GM12878 (cell line): Measurements from ENCODE around the gene GFRA1. TPM values are rescaled to one million over a fixed set of nuclear protein-coding genes. Genes with fewer than 3 reads are reported as not detected.

Experiments
- ATAC-seq: fragments of 200-7000 bp; cut with Tn5 transposase; 3 replicates; pipeline ENCODE4 v1.9.1; 2020; ENCODE audit warnings: mild to moderate bottlenecking, moderate library complexity
- BruUV-seq: library from RNA; stranded (reverse); fragments of 400-500 nt; replicated peaks from 2 replicates; lab custom pipeline; 2021; lab: Mats Ljungman, UMichigan
- CTCF ChIA-PET: fragments of 300-600 bp; sonication (Branson Sonifier 250); formaldehyde crosslinking; extraction: SDS; loops from one replicate; lab custom pipeline; 2021; ENCODE audit warnings: inconsistent platforms; lab: Yijun Ruan, JAX
- POLR2A ChIA-PET: fragments of 350-600 bp; formaldehyde crosslinking; extraction: SDS; loops from one replicate; lab custom pipeline; 2021; ENCODE audit warnings: inconsistent platforms; lab: Charles Lee
- RAD21 ChIA-PET: fragments of 300-600 bp; sonication (Branson Sonifier 250); formaldehyde crosslinking; loops from one replicate; lab custom pipeline; 2023; ENCODE audit warnings: antibody characterized with exemption; ENCODE audit not compliant: unreplicated experiment; lab: Charles Lee
- SMC1A ChIA-PET: fragments of 300-600 bp; sonication (Branson Sonifier 250); formaldehyde crosslinking; loops from one replicate; lab custom pipeline; 2023; ENCODE audit not compliant: unreplicated experiment, uncharacterized antibody; lab: Charles Lee
- DNase-seq: peaks from one replicate; pipeline ENCODE4 v3.0.0-alpha.2; 2011; ENCODE audit warnings: low read depth, low spot score
- FAIRE-seq: peaks from 3 replicates; lab custom pipeline; 2011; peaks lifted over from hg19 to GRCh38; lab: Jason Lieb, UNC
- H2AFZ ChIP-seq: 2 replicates; pipeline ENCODE4 v1.6.0; 2011; ENCODE audit warnings: low read depth, low read length, control low read depth; ENCODE audit not compliant: control insufficient read depth
- H3K27ac ChIP-seq: 2 replicates; pipeline ENCODE4 v1.5.1; 2011; ENCODE audit warnings: control low read depth; ENCODE audit not compliant: control insufficient read depth, insufficient read depth
- H3K27me3 ChIP-seq, 2 experiments: replicated peaks in 1 of 2; 2 replicates each; pipeline versions ENCODE4 v1.6.0 to v1.6.1; 2011; ENCODE audit warnings: low read length in 1 of 2; ENCODE audit not compliant: control insufficient read depth in 2 of 2, insufficient read depth in 2 of 2
- H3K36me3 ChIP-seq, 2 experiments: 2 replicates each; pipeline ENCODE4 v1.5.1; 2011; ENCODE audit warnings: low read length in 1 of 2; ENCODE audit not compliant: control insufficient read depth in 2 of 2, insufficient read depth in 2 of 2
- H3K4me1 ChIP-seq: 2 replicates; pipeline ENCODE4 v1.6.1; 2011; ENCODE audit warnings: mild to moderate bottlenecking, low read length, moderate library complexity, mixed read lengths; ENCODE audit not compliant: control insufficient read depth, insufficient read depth
- H3K4me2 ChIP-seq: 2 replicates; pipeline ENCODE4 v1.6.0; 2011; ENCODE audit warnings: control low read depth; ENCODE audit not compliant: control insufficient read depth, insufficient read depth
- H3K4me3 ChIP-seq: fragments of 200-600 bp; sonication (generic); 2 replicates; pipeline ENCODE4 v1.5.1; 2016
- H3K79me2 ChIP-seq: 2 replicates; pipeline ENCODE4 v1.6.0; 2011; ENCODE audit warnings: low read length; ENCODE audit not compliant: control insufficient read depth, insufficient read depth
- H3K9ac ChIP-seq: 2 replicates; pipeline ENCODE4 v1.8.0; 2011; ENCODE audit warnings: low read length, control low read depth, mixed read lengths; ENCODE audit not compliant: control insufficient read depth, insufficient read depth
- H3K9me3 ChIP-seq: replicated peaks from 3 replicates; pipeline ENCODE4 v1.5.1; 2011; ENCODE audit warnings: mild to moderate bottlenecking, low read length; ENCODE audit not compliant: control insufficient read depth, insufficient read depth
- H4K20me1 ChIP-seq: 2 replicates; pipeline ENCODE4 v1.6.0; 2011; ENCODE audit not compliant: control insufficient read depth, insufficient read depth
- BCLAF1 ChIP-seq: fragments of 450-650 bp; IDR thresholded peaks from 2 replicates; pipeline ENCODE4 v1.6.1; 2017; ENCODE audit warnings: antibody characterized with exemption, mild to moderate bottlenecking, moderate library complexity
- CREB1 ChIP-seq: IDR thresholded peaks from 2 replicates; pipeline ENCODE4 v1.6.1; 2012; ENCODE audit warnings: low read depth, mild to moderate bottlenecking, inconsistent platforms
- MLLT1 ChIP-seq: fragments of 450-650 bp; IDR thresholded peaks from 2 replicates; pipeline ENCODE4 v1.6.1; 2016; ENCODE audit warnings: mild to moderate bottlenecking
- MTA3 ChIP-seq: IDR thresholded peaks from 2 replicates; pipeline ENCODE4 v1.6.1; 2012; ENCODE audit warnings: low read length, inconsistent platforms, borderline replicate concordance
- PAX5 ChIP-seq: IDR thresholded peaks from 2 replicates; pipeline ENCODE4 v1.6.1; 2011; ENCODE audit warnings: low read depth, low read length, borderline replicate concordance
- PAX8 ChIP-seq: fragments of 450-650 bp; IDR thresholded peaks from 2 replicates; pipeline ENCODE4 v1.6.1; 2017; ENCODE audit warnings: mild to moderate bottlenecking, moderate library complexity
- PML ChIP-seq: IDR thresholded peaks from 2 replicates; pipeline ENCODE4 v1.6.1; 2012; ENCODE audit warnings: low read length, inconsistent platforms
- RAD21 ChIP-seq: IDR thresholded peaks from 2 replicates; pipeline ENCODE4 v1.6.1; 2011; ENCODE audit warnings: mild to moderate bottlenecking, low read depth, low read length, moderate library complexity; ENCODE audit not compliant: insufficient read depth
- RBBP5 ChIP-seq: fragments of 200-600 bp; sonication (generic); conservative IDR thresholded peaks from 2 replicates; pipeline ENCODE4 v1.6.1; 2016
- RFX5 ChIP-seq: IDR thresholded peaks from 2 replicates; pipeline ENCODE4 v1.6.1; 2011; ENCODE audit warnings: low read depth, low read length, improper control_type of control experiment
- SMAD1 ChIP-seq: fragments of 450-650 bp; IDR thresholded peaks from 2 replicates; pipeline ENCODE4 v1.6.1; 2018; ENCODE audit warnings: mild to moderate bottlenecking, low read depth; ENCODE audit not compliant: partially characterized antibody
- SMC3 ChIP-seq: IDR thresholded peaks from 2 replicates; pipeline ENCODE4 v1.6.1; 2011; ENCODE audit warnings: low read length, improper control_type of control experiment, borderline replicate concordance
- WGBS: methylation state at CpG from one replicate; pipeline ENCODE4 v1.1.6; 2016; ENCODE audit warnings: low lambda C conversion rate; ENCODE audit not compliant: insufficient replicate concordance, insufficient coverage; ENCODE audit errors: missing lambda C conversion rate; 5-methylcytosine and 5-hydroxymethylcytosine counted together
- in situ Hi-C: fragments of 300-500 bp; cut with MboI; formaldehyde crosslinking; loops from 9 replicates; pipeline ENCODE4 v1.14.3; 2018; ENCODE audit warnings: mixed read lengths
- intact Hi-C: fragments of 100-400 bp; cut with micrococcal nuclease; formaldehyde crosslinking; loops from one replicate; pipeline ENCODE4 v1.14.2; 2022; ENCODE audit not compliant: unreplicated experiment
- polyA plus RNA-seq, 11 experiments: library from polyadenylated mRNA; depleted of rRNA in 4 of 11; unstranded in 6 of 11; stranded (reverse) in 5 of 11; fragments of >200 nt; fragmentation: Nextera tagmentation in 4 of 11; fragmentation: Illumina TruSeq in 1 of 11; extraction: Ambion mirVana in 4 of 11; extraction: Trizol in 1 of 11; gene quantifications; 1 replicate in 1 of 11; 2 replicates in 10 of 11; pipeline versions ENCODE4 v1.2.1 to v1.2.3, GENCODE V29; 2011 to 2016; ENCODE audit warnings: inconsistent platforms in 2 of 11, missing spikeins in 2 of 11, low read depth in 1 of 11
- total RNA-seq, 4 experiments: library from RNA; depleted of rRNA in 3 of 4; stranded (reverse); fragments of >200 nt in 3 of 4; fragmentation: Illumina TruSeq in 1 of 4; extraction: Trizol in 1 of 4; gene quantifications; 2 replicates each; pipeline versions ENCODE4 v1.2.1 to v1.2.3, GENCODE V29; 2013 to 2021
- TF ChIP-seq, protein P1 (sequence below): IDR thresholded peaks from 2 replicates; pipeline ENCODE4 v1.6.1; 2011; ENCODE audit warnings: borderline replicate concordance, low read depth, mild to moderate bottlenecking, moderate library complexity, mixed read lengths, low read length; ENCODE audit not compliant: insufficient read depth; ENCODE audit errors: extremely low read length
- TF ChIP-seq, protein P2 (sequence below): fragments of 450-650 bp; IDR thresholded peaks from 2 replicates; pipeline ENCODE4 v1.6.1; 2017; ENCODE audit warnings: mild to moderate bottlenecking, moderate library complexity

Gene GFRA1
- total and polyA plus RNA-seq, 10 of the 15 experiments (the other 5 are each of a cell fraction or from before 2014, with no cell fraction given): 0.05 to 0.19 TPM; not detected in 8

GRCh38 chr10:116186273-116186672, 86.7 kb downstream of the GFRA1 start (continued):
- no peak for TF ChIP-seq BCLAF1
- no peak for TF ChIP-seq MTA3
- no peak for TF ChIP-seq SMC3

- in situ Hi-C loops: no loop called here
- H3K36me3 ChIP-seq: no peaks in the 10 kb centered on the region
- CTCF ChIA-PET: no interaction called here
- no peak overlapping the region for H3K27ac ChIP-seq
- H4K20me1 ChIP-seq: no peaks in the 10 kb centered on the region; the same call in 1 of the 2 replicates
- WGBS: 17% methylated on average over 7 of the region's 7 CpGs
- BruUV-seq: no TSS peak
- no peak overlapping the region for H3K4me3 ChIP-seq
- H3K79me2 ChIP-seq: no peaks in the 10 kb centered on the region
- no peak overlapping the region for H3K4me2 ChIP-seq
- intact Hi-C loops: no loop called here
- ATAC-seq: no peak
- no peak overlapping the region for H2AFZ ChIP-seq
- SMC1A ChIA-PET: no interaction called here
- POLR2A ChIA-PET: no interaction called here
- H3K9ac ChIP-seq: no peak overlapping the region
- no peak for DNase-seq
- H3K4me1 ChIP-seq: no peaks in the 10 kb centered on the region
- H3K27me3 ChIP-seq: no peaks in the 10 kb centered on the region; a peak in 1 of 4 replicates
- H3K9me3 ChIP-seq: no peaks in the 10 kb centered on the region
- RAD21 ChIA-PET: no interaction called here
- no peak for TF ChIP-seq PAX8
- TF ChIP-seq, protein P1, sequence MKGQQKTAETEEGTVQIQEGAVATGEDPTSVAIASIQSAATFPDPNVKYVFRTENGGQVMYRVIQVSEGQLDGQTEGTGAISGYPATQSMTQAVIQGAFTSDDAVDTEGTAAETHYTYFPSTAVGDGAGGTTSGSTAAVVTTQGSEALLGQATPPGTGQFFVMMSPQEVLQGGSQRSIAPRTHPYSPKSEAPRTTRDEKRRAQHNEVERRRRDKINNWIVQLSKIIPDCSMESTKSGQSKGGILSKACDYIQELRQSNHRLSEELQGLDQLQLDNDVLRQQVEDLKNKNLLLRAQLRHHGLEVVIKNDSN: no peak
- TF ChIP-seq, protein P2, sequence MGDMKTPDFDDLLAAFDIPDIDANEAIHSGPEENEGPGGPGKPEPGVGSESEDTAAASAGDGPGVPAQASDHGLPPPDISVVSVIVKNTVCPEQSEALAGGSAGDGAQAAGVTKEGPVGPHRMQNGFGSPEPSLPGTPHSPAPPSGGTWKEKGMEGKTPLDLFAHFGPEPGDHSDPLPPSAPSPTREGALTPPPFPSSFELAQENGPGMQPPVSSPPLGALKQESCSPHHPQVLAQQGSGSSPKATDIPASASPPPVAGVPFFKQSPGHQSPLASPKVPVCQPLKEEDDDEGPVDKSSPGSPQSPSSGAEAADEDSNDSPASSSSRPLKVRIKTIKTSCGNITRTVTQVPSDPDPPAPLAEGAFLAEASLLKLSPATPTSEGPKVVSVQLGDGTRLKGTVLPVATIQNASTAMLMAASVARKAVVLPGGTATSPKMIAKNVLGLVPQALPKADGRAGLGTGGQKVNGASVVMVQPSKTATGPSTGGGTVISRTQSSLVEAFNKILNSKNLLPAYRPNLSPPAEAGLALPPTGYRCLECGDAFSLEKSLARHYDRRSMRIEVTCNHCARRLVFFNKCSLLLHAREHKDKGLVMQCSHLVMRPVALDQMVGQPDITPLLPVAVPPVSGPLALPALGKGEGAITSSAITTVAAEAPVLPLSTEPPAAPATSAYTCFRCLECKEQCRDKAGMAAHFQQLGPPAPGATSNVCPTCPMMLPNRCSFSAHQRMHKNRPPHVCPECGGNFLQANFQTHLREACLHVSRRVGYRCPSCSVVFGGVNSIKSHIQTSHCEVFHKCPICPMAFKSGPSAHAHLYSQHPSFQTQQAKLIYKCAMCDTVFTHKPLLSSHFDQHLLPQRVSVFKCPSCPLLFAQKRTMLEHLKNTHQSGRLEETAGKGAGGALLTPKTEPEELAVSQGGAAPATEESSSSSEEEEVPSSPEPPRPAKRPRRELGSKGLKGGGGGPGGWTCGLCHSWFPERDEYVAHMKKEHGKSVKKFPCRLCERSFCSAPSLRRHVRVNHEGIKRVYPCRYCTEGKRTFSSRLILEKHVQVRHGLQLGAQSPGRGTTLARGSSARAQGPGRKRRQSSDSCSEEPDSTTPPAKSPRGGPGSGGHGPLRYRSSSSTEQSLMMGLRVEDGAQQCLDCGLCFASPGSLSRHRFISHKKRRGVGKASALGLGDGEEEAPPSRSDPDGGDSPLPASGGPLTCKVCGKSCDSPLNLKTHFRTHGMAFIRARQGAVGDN: no peak
- TF ChIP-seq MLLT1: no peak
- no peak for TF ChIP-seq PAX5
- no peak for TF ChIP-seq RFX5
- no peak for TF ChIP-seq PML
- TF ChIP-seq RBBP5: no peak
- TF ChIP-seq SMAD1: no peak
- TF ChIP-seq RAD21: no peak
- TF ChIP-seq CREB1: no peak
- no peak for FAIRE-seq
Observed at GRCh38 chr10:116185199-116185867, 87.7 kb downstream of the GFRA1 start.
